Kidney epithelial cell (primary cell): ENCODE measurements around the gene MAPKAPK2. TPM values are rescaled to one million over a fixed set of nuclear protein-coding genes. Genes with fewer than 3 reads are reported as not detected.

Experiments used
- DNase-seq: peaks from one replicate; pipeline ENCODE4 v3.0.0-alpha.2; 2010; ENCODE audit warnings: low read depth
- H3K27me3 ChIP-seq: 2 replicates; pipeline ENCODE4 v1.6.0; 2011; ENCODE audit warnings: low read length; ENCODE audit not compliant: control insufficient read depth, insufficient read depth
- H3K36me3 ChIP-seq: 2 replicates; pipeline ENCODE4 v1.5.1; 2011; ENCODE audit warnings: low read length; ENCODE audit not compliant: control insufficient read depth, insufficient read depth
- H3K4me3 ChIP-seq: 2 replicates; pipeline ENCODE4 v1.5.1; 2011; ENCODE audit warnings: low read depth, mild to moderate bottlenecking, control low read depth, low read length
- total RNA-seq: library from RNA; depleted of rRNA; stranded (reverse); fragments of >200 nt; gene quantifications from 2 replicates; pipeline ENCODE4 v1.2.3, GENCODE V29; 2015
- TF ChIP-seq, protein P1 (sequence below): IDR thresholded peaks from 2 replicates; pipeline ENCODE4 v1.5.1; 2011; ENCODE audit warnings: mild to moderate bottlenecking, moderate library complexity, low read length, control low read depth, inconsistent platforms; ENCODE audit not compliant: insufficient read depth, poor library complexity, severe bottlenecking

MAPKAPK2 gene
- total RNA-seq, 1 donor from 2014 or later = 64.0 TPM

DNA sequence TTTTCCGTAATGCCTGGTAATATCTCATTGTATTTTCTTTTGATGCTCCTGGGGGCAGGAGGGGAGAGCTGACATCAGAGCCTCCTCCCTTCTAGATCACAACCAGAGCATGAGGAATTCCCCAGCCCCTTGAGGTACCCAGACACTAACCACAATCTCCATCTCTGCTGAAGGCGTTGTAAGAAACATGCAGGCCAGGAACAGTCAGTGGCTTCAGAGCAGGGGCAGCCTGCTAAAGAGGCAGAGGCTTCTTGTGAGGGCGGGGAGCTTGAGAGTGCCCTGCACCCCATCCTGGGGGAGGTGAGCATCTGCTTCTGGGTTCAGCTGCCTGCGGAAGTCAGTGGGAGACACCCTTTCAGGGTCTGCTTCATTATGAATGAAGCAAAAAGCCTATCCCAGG, 19.0 kb downstream of the MAPKAPK2 start:
- no peaks in the 10 kb centered on the region for H3K36me3 ChIP-seq
- TF ChIP-seq, protein P1, sequence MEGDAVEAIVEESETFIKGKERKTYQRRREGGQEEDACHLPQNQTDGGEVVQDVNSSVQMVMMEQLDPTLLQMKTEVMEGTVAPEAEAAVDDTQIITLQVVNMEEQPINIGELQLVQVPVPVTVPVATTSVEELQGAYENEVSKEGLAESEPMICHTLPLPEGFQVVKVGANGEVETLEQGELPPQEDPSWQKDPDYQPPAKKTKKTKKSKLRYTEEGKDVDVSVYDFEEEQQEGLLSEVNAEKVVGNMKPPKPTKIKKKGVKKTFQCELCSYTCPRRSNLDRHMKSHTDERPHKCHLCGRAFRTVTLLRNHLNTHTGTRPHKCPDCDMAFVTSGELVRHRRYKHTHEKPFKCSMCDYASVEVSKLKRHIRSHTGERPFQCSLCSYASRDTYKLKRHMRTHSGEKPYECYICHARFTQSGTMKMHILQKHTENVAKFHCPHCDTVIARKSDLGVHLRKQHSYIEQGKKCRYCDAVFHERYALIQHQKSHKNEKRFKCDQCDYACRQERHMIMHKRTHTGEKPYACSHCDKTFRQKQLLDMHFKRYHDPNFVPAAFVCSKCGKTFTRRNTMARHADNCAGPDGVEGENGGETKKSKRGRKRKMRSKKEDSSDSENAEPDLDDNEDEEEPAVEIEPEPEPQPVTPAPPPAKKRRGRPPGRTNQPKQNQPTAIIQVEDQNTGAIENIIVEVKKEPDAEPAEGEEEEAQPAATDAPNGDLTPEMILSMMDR = no peak
- no peak overlapping the region for H3K4me3 ChIP-seq
- DNase-seq = no peak
- no peaks in the 10 kb centered on the region for H3K27me3 ChIP-seq

DNA sequence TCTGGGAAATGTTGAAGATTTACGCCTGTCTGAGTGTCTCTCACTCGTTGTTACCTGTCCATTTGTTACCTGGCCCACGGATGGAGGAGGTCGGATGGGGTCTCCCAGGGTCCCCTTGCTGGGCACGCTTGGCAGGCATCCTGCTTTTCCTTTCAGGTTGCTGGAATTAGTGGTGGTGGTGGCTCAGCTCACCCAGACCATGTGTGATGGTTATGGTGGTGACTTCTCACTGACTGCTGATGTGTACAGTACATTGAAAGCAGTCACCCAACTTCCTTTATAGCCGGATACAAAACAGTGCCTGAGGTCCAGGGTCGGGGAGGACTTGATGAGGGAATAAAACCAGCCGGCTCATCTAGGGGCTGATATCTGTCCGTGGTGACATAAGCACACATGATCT, 19.5 kb downstream of the MAPKAPK2 start:
- Histone ChIP-seq H3K36me3 (no peaks in the 10 kb centered on the region), H3K4me3 (no peak overlapping the region), H3K27me3 (no peaks in the 10 kb centered on the region)
- DNase-seq = no peak
- TF ChIP-seq, protein P1 = no peak

DNA sequence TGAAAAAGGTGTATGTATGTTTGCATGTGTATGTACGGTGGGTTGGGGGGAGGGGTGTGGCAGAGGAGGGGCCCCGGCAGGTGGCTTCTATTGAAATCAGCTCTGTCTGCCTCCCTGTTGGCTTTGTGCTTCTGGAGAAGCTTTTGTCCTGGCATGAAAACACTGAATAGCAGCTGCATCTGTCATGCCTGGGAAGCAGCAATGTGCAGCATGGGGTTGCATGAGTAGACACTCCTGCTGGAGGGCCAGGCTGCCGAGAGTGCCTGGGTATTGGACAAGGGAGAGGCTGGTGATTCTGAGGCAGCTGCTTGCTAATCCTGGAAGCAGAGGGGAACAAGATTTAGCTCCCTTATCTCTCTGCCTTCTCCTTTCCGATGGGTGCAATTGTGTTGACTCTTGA, 20.5 kb downstream of the MAPKAPK2 start:
- Histone ChIP-seq H3K36me3 (no peaks in the 10 kb centered on the region), H3K27me3 (no peaks in the 10 kb centered on the region), H3K4me3 (no peak overlapping the region)
- TF ChIP-seq, protein P1 = no peak
- no peak for DNase-seq

DNA sequence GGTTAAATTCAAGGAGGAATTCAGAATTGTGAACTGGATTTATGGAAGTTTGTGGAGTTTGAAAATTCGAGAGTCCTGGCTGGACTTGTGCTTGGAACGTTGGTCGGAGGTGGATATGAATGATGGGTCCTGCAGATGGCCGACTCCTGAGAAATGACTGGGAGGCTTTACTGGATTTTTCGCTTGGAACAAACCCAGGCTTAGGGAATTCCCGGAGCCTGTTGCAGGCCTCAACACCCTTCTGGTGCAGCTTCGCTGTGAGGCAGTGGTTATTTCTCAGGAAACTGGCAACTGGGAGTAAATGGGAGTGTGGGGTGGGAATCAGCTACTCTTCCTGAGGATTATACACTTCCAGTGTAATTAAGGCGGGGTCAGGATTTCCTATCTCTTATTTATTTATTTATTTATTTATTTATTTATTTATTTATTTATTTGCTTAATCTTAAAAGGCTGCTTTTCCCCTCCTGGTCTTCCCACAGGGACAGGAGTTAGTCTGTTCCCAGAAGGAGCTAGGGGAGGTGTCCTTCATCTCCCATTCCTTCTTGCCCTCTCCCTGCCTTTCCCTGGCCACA, 21.1 kb downstream of the MAPKAPK2 start:
- no peak for DNase-seq
- H3K27me3 ChIP-seq = no peaks in the 10 kb centered on the region
- no peak overlapping the region for H3K4me3 ChIP-seq
- H3K36me3 ChIP-seq = no peaks in the 10 kb centered on the region
- TF ChIP-seq, protein P1 = no peak

DNA sequence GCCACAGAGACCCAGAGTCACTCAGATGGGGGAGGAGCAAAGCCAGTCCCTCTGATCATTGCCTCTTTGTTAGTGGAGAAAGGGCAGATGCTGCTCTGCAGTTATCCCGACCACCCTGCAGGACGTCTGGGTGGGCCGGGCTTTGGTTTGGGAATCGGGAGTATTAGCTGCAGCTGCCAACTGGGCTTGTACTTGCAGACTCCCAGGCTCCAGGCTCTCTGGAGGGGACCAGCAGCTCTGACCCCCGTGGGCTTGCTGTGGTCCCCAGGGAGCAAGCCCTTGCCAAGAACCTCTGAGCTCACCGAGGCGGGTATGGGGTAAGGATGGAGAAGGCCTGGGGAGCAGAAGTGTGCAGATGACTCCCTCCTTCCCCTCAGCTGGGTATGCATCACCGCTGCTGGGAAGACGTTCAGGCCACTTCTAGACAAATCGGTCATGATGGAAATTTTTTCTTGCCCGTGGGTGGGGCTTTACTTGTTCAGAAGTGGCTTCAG, 21.6 kb downstream of the MAPKAPK2 start:
- no peak for DNase-seq
- H3K36me3 ChIP-seq = no peaks in the 10 kb centered on the region
- TF ChIP-seq, protein P1 = no peak
- no peaks in the 10 kb centered on the region for H3K27me3 ChIP-seq
- H3K4me3 ChIP-seq = no peak overlapping the region

DNA sequence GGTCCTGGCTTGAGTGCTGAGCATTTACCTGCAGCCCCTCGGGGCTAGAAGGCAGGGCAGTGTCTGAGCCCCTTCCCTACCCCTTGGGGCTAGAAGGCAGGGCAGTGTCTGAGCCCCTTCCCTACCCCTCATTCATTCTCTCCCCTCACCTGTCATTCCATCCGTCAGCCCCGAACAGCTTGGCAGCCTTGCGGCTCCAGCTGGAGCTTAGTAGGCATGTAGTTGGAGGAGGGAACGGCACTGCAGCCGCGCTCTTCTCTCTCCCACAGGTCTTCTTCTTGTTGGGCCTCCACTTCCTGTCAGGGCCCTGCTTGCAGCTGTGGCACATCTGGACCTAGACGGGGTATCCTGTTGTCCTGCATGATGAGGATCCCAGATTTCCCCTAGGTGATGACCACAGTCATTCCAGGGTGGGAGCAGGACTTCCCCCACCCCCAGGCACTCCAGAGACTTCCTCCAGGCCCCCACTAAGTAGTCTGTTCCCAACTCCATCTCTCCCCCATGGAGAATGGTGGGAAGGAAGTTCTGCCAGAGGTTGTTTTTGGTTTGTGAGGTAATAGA, 22.2 kb downstream of the MAPKAPK2 start:
- DNase-seq = no peak
- TF ChIP-seq, protein P1 = no peak
- Histone ChIP-seq H3K4me3 (no peak overlapping the region), H3K27me3 (no peaks in the 10 kb centered on the region), H3K36me3 (no peaks in the 10 kb centered on the region)
